Left forelimb (tissue), 1 donor: ENCODE data around the gene GATM.
"Not testable (repeated sequence)": the region's sequence is repeated elsewhere in the genome, so short reads cannot be mapped to it uniquely, and the experiment has no call there.

Experiments used
- DNase-seq: peaks from one replicate; pipeline ENCODE4 v3.0.0-alpha.2; 2018; ENCODE audit warnings: low spot score

Gene GATM

GRCh38 chr15:45389351-45389750 is 11.0 kb upstream of the GATM start:
- DNase-seq: no peak

- no peak for DNase-seq
Observed at GRCh38 chr15:45387380-45388007, 9.2 kb upstream of the GATM start.

- no peak for DNase-seq
Observed at GRCh38 chr15:45386974-45387373, 8.6 kb upstream of the GATM start.

GRCh38 chr15:45386420-45386819 is 8.1 kb upstream of the GATM start:
- DNase-seq: no peak

- DNase-seq: no peak
Observed at GRCh38 chr15:45385590-45385989, 7.2 kb upstream of the GATM start.

GRCh38 chr15:45384700-45385099 is 6.4 kb upstream of the GATM start:
- no peak for DNase-seq

GRCh38 chr15:45378913-45379262 is 544 bp upstream of the GATM start:
- DNase-seq: no peak

GRCh38 chr15:45377609-45378148 is 665 bp downstream of the GATM start:
- DNase-seq: peak; percentile 74

- DNase-seq: no peak
Observed at GRCh38 chr15:45376967-45377608, 1.3 kb downstream of the GATM start.

GRCh38 chr15:45376300-45376928 is 1.9 kb downstream of the GATM start:
- DNase-seq: no peak

- no peak for DNase-seq
Observed at GRCh38 chr15:45375836-45376235, 2.5 kb downstream of the GATM start.

GRCh38 chr15:45373976-45374375 is 4.4 kb downstream of the GATM start:
- no peak for DNase-seq

- no peak for DNase-seq
Observed at GRCh38 chr15:45372041-45372995, 6.0 kb downstream of the GATM start.

- DNase-seq: no peak
Observed at GRCh38 chr15:45371546-45371945, 6.8 kb downstream of the GATM start.

- not testable (repeated sequence) for DNase-seq
Observed at GRCh38 chr15:45370042-45370441, 8.3 kb downstream of the GATM start.

- not testable (repeated sequence) for DNase-seq
Observed at GRCh38 chr15:45367222-45367621, 11.1 kb downstream of the GATM start.

GRCh38 chr15:45364271-45364670 is 14.1 kb downstream of the GATM start:
- DNase-seq: no peak

GRCh38 chr15:45363801-45364200 is 14.5 kb downstream of the GATM start:
- DNase-seq: no peak

GRCh38 chr15:45363334-45363733 is 15.0 kb downstream of the GATM start:
- DNase-seq: no peak

- DNase-seq: no peak
Observed at GRCh38 chr15:45362419-45362818, 15.9 kb downstream of the GATM start.

- DNase-seq: no peak
Observed at GRCh38 chr15:45361878-45362277, 16.5 kb downstream of the GATM start.

GRCh38 chr15:45355860-45356259 is 22.5 kb downstream of the GATM start:
- no peak for DNase-seq
